Measurements from ENCODE around the gene RAMP2. TPM values are rescaled to one million over a fixed set of nuclear protein-coding genes. Genes with fewer than 3 reads are reported as not detected.
A peak's percentile ranks its signal among the peaks of the same experiment; 100 is the strongest.

RAMP2 gene
- total and polyA plus RNA-seq, 2 of the 13 experiments (the other 11 are each of a cell fraction or from before 2014, with no cell fraction given), result 1.4 to 5.2 TPM

GRCh38 chr17:42782166-42783061, 21.4 kb downstream of the RAMP2 start (continued):
- TF ChIP-seq ZNF280B (CRISPR knock-in tag; IDR thresholded peaks at IDR 0.05; ENCODE audit: borderline replicate concordance) (no peak), AGO1 (IDR thresholded peaks at IDR 0.05; ENCODE audit: low read depth, low read length, poor library complexity, severe bottlenecking) (peak; percentile 66), HDAC1 (CRISPR knock-in tag; IDR thresholded peaks at IDR 0.05) (no peak), CBFB (CRISPR knock-in tag; IDR thresholded peaks at IDR 0.05) (no peak), HNRNPLL (IDR thresholded peaks at IDR 0.05; ENCODE audit: low read depth, low read length, poor library complexity, severe bottlenecking) (peak; percentile 32), ZNF687 (CRISPR knock-in tag; IDR thresholded peaks at IDR 0.05) (peak; percentile 40), CREM (IDR thresholded peaks at IDR 0.05) (no peak), CREM (CRISPR knock-in tag; IDR thresholded peaks at IDR 0.05) (no peak), MZF1 (CRISPR knock-in tag; IDR thresholded peaks at IDR 0.05; ENCODE audit: borderline replicate concordance) (no peak), CTCF (CRISPR knock-in tag; IDR thresholded peaks at IDR 0.05) (peak; percentile 34; the same call in 1 of the 2 replicates), ZNF709 (CRISPR knock-in tag; IDR thresholded peaks at IDR 0.05) (no peak), HMGXB3 (CRISPR knock-in tag; IDR thresholded peaks at IDR 0.05; ENCODE audit: borderline replicate concordance) (no peak), HIC2 (CRISPR knock-in tag; IDR thresholded peaks at IDR 0.05; ENCODE audit: low read depth) (0 out of 2 replicates have a peak, but pooled peaks have one; percentile 59)
